HG03280 (cell line): ENCODE measurements around the gene LAMA5.

Source experiments
- ATAC-seq: cut with Tn5 transposase; IDR thresholded peaks from one replicate; pipeline ENCODE4 v1.9.1; 2021; ENCODE audit warnings: mild to moderate bottlenecking, moderate library complexity; ENCODE audit not compliant: unreplicated experiment

Gene LAMA5

GRCh38 chr20:62318400-62319345, 48.4 kb downstream of the LAMA5 start:
- ATAC-seq: no peak

DNA sequence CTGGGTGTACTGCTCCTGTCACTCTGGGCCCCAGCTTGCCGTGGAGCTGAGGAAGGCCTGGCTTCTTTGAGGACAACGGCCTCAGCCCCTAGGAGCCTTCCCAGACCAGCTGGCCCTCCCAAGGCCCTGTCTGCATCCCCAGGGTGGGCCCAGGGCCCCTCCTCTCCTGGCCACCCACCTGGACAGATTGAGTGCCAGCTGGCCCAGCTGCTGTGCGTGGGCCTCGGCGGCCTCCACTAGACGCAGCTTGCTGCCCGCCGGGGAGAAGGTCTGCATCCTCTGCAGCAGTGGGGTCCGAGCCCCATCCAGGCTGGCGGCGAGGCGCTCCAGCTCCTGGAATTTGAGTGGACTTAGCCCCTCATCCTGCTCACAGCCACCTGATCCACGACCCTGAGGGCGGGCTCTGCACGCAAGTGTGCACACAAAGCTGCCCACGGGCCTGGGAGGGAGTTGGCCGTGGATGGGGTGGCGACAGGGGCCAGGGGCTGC, 49.9 kb downstream of the LAMA5 start:
- ATAC-seq: no peak

- no peak for ATAC-seq
These were observed 50.6 kb downstream of the LAMA5 start for GRCh38 chr20:62316331-62317166.

DNA sequence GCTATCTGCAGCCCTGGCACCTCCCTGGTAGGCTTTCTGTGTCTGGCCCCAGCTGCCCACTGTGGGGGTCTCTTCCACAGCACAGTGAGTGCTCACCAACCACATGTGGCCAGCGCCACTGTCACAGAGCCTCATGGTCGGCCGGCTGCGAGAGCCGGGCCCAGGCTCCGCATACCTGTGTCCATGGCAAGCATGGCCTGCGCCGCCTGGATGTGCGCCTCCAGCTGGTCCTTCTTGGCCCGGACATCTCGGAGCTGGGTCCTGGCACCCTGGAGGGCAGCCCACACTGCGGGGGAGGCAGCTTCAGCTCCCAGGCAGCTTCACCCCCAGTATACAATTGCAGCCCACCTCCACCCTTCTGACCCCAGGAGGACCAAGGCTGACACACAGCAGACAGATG, 51.3 kb downstream of the LAMA5 start:
- no peak for ATAC-seq

- ATAC-seq: no peak
These were observed 52.3 kb downstream of the LAMA5 start for GRCh38 chr20:62314711-62315302.

GRCh38 chr20:62314339-62314638, 52.8 kb downstream of the LAMA5 start:
- no peak for ATAC-seq

DNA sequence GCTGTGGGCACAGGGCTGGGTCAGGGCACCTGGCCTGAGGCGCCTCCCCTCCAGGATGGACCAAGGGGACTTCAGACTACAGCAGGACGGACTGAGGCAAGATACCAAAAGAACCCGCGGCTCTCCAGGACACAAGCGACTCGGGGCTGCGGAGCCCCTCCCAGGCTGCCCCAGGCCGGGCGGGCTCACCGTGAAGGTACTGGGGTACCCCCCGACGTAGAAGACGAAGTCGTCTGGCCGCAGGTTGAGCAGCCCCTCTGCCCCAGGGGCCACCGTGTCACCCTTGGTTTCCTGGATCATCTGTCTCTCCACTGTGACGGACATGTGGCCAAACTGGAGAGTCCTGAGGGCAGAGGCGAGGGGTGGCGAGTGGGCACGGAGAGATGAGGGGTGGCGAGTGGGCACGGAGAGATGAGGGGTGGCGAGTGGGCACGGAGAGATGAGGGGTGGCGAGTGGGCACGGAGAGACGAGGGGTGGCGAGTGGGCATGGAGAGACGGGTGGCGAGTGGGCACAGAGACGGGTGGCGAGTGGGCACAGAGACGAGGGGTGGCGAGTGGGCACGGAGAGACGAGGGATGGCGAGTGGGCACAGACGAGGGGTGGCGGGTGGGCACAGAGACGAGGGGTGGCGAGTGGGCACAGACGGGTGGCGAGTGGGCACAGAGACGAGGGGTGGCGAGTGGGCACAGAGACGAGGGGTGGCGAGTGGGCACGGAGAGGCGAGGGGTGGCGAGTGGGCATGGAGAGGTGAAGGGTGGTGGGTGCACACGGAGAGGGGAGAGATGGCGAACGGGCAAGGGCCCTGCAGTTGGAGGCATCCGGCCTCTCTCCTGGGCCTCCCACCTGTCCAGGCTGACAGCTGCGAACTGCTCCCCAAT, 53.4 kb downstream of the LAMA5 start:
- no peak for ATAC-seq

DNA sequence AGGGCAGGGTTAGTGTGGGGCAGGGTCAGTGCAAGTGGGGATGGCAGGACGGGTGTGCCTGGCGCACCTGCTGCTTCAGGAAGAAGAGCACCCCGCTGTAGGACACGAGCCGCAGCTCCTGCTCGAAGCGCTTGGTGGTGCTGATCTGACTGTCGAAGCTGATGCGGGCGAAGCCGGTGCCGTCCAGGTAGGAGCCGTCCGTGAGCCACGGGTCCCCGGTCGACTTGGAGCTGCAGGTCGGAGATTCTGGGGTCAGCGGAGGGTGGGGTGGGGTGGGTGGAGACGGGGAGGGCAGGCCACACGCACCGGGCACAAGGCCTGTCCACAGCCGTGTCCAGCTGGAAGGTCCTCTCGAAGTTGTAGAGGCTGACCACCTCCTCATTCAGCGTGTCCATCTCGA, 54.1 kb downstream of the LAMA5 start:
- no peak for ATAC-seq

GRCh38 chr20:62312662-62312977, 54.5 kb downstream of the LAMA5 start:
- ATAC-seq: no peak

- ATAC-seq: no peak
These were observed 55.1 kb downstream of the LAMA5 start for GRCh38 chr20:62311832-62312661.

GRCh38 chr20:62311150-62311549, 56.0 kb downstream of the LAMA5 start:
- ATAC-seq: no peak

- ATAC-seq: no peak
These were observed 56.4 kb downstream of the LAMA5 start for GRCh38 chr20:62310757-62311121.

- ATAC-seq: no peak
These were observed 57.0 kb downstream of the LAMA5 start for GRCh38 chr20:62309947-62310756.

GRCh38 chr20:62309198-62309944, 57.7 kb downstream of the LAMA5 start:
- no peak for ATAC-seq

DNA sequence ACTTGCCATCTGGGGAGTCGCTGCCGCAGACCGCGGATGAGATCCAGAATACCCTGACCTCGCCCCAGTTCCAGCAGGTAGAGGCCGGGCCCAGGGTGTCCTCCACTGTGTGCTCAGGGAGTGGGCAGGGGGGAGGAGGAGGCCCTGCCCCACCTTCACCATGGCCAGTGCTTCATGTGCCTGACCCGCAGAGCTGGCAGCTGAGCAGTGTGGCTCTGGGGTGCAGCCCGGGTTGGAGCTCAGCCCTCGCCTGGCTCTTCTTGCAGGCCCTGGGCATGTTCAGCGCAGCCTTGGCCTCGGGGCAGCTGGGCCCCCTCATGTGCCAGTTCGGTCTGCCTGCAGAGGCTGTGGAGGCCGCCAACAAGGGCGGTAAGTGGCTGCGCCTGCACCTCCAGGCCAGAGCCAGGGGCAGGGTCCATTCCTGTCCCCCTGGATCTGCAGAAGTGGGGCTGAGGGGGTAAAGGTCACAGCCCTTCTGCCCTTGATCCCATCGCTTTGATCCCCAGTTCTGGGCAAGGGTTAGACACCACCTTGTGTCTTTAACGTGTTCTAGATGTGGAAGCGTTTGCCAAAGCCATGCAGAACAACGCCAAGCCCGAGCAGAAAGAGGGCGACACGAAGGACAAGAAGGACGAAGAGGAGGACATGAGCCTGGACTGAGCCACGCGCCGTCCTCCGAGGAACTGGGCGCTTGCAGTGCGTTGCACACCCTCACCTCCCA, 58.9 kb downstream of the LAMA5 start:
- ATAC-seq: no peak

DNA sequence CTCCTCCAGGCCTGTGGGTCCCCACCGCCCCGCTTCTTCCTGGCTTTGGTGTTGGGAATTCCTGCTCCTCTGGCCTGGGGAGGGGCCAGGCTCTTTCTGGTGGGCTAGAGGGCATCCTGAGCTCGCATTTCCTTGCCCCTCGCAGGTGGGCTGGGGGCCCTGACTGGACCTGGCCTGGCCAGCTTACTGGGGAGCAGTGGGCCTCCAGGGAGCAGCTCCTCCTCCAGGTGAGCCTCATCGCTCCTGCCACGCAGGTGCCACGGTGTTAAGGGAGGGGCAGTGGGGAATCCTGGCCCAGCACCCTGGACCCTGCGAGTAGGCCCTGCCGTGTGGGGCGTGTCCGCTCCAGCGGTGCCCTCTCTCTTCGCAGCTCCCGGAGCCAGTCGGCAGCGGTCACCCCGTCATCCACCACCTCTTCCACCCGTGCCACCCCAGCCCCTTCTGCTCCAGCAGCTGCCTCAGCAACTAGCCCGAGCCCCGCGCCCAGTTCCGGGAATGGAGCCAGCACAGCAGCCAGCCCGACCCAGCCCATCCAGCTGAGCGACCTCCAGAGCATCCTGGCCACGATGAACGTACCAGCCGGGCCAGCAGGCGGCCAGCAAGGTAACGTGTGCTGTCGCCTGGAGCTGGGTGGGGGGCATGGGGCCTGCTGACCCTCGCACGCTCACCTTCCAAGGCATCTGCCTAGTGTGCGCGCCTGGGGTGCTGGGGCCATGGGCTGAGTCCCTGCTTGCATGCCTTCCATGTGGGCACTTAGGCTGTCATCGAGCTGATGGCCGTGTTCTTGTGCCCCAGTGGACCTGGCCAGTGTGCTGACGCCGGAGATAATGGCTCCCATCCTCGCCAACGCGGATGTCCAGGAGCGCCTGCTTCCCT, 59.6 kb downstream of the LAMA5 start:
- ATAC-seq: no peak
